HEK293 (cell line): Measurements from ENCODE around the gene PAFAH1B2.

Source experiments
- CTCF ChIA-PET: fragments of 350-600 bp; formaldehyde crosslinking; extraction: SDS; loops from one replicate; lab custom pipeline; 2021; ENCODE audit warnings: antibody characterized with exemption; lab: Yijun Ruan, JAX
- POLR2A ChIA-PET: fragments of 300-600 bp; formaldehyde crosslinking; extraction: SDS; loops from one replicate; lab custom pipeline; 2020; ENCODE audit warnings: antibody characterized with exemption, inconsistent platforms; lab: Yijun Ruan, JAX
- H3K27ac ChIP-seq: fragments of 200-500 bp; sonication (Bioruptor generic); 2 replicates; pipeline ENCODE4 v1.5.1; 2014; ENCODE audit warnings: low read depth, low read length, control low read depth, inconsistent platforms; ENCODE audit errors: extremely low read depth
- H3K36me3 ChIP-seq, 2 experiments: fragments of 200-500 bp in 1 of 2; sonication (Bioruptor generic) in 1 of 2; 1 replicate in 1 of 2; 2 replicates in 1 of 2; pipeline ENCODE4 v1.5.1; 2014 to 2017; ENCODE audit warnings: inconsistent platforms in 2 of 2, low read length in 2 of 2; ENCODE audit not compliant: control insufficient read depth in 2 of 2, insufficient read depth in 1 of 2
- H3K4me1 ChIP-seq: fragments of 200-500 bp; sonication (Bioruptor generic); 2 replicates; pipeline ENCODE4 v1.5.1; 2014; ENCODE audit warnings: mild to moderate bottlenecking, low read length, inconsistent platforms; ENCODE audit not compliant: control insufficient read depth, insufficient read depth
- H3K4me3 ChIP-seq: 2 replicates; pipeline ENCODE4 v1.5.1; 2011; ENCODE audit warnings: low read depth, mild to moderate bottlenecking, control low read depth, low read length, moderate library complexity
- H3K9me3 ChIP-seq: fragments of 200-500 bp; sonication (Bioruptor generic); 2 replicates; pipeline ENCODE4 v1.5.1; 2014; ENCODE audit warnings: low read depth, low read length, inconsistent platforms; ENCODE audit not compliant: control insufficient read depth, insufficient read depth
- BCL11B ChIP-seq: fragments of 450-650 bp; formaldehyde crosslinking; IDR thresholded peaks from 2 replicates; pipeline ENCODE4 v1.5.1; 2016; ENCODE audit warnings: low read depth, missing biosample characterization, missing genetic modification characterization
- GLIS2 ChIP-seq: fragments of 450-650 bp; formaldehyde crosslinking; IDR thresholded peaks from 2 replicates; pipeline ENCODE4 v1.5.1; 2016; ENCODE audit warnings: missing biosample characterization, missing genetic modification characterization
- INSM2 ChIP-seq: fragments of 450-650 bp; formaldehyde crosslinking; IDR thresholded peaks from 2 replicates; pipeline ENCODE4 v1.5.1; 2016; ENCODE audit warnings: missing biosample characterization, missing genetic modification characterization
- PRDM6 ChIP-seq: fragments of 450-650 bp; formaldehyde crosslinking; IDR thresholded peaks from 2 replicates; pipeline ENCODE4 v1.5.1; 2017; ENCODE audit warnings: missing biosample characterization, missing genetic modification characterization
- SP7 ChIP-seq: fragments of 450-650 bp; formaldehyde crosslinking; IDR thresholded peaks from 2 replicates; pipeline ENCODE4 v1.5.1; 2016; ENCODE audit warnings: missing biosample characterization, missing genetic modification characterization
- TRIM28 ChIP-seq: IDR thresholded peaks from 2 replicates; pipeline ENCODE4 v1.6.1; 2011; ENCODE audit warnings: low read length, control low read depth, borderline replicate concordance
- ZBTB48 ChIP-seq: fragments of 450-650 bp; formaldehyde crosslinking; IDR thresholded peaks from 2 replicates; pipeline ENCODE4 v1.5.1; 2016; ENCODE audit warnings: missing biosample characterization, missing genetic modification characterization
- ZNF10 ChIP-seq: fragments of 450-650 bp; formaldehyde crosslinking; IDR thresholded peaks from 2 replicates; pipeline ENCODE4 v1.5.1; 2017; ENCODE audit warnings: missing biosample characterization, missing genetic modification characterization
- ZNF121 ChIP-seq: fragments of 450-650 bp; formaldehyde crosslinking; IDR thresholded peaks from 2 replicates; pipeline ENCODE4 v1.5.1; 2016; ENCODE audit warnings: missing biosample characterization, missing genetic modification characterization
- ZNF138 ChIP-seq: fragments of 450-650 bp; formaldehyde crosslinking; IDR thresholded peaks from 2 replicates; pipeline ENCODE4 v1.5.1; 2016; ENCODE audit warnings: missing biosample characterization, missing genetic modification characterization, borderline replicate concordance
- ZNF223 ChIP-seq: fragments of 450-650 bp; formaldehyde crosslinking; IDR thresholded peaks from 2 replicates; pipeline ENCODE4 v1.5.1; 2016; ENCODE audit warnings: missing biosample characterization, missing genetic modification characterization
- ZNF335 ChIP-seq: fragments of 450-650 bp; formaldehyde crosslinking; conservative IDR thresholded peaks from 2 replicates; pipeline ENCODE4 v1.5.1; 2016; ENCODE audit warnings: missing biosample characterization, missing genetic modification characterization
- ZNF488 ChIP-seq: fragments of 450-650 bp; formaldehyde crosslinking; IDR thresholded peaks from 2 replicates; pipeline ENCODE4 v1.5.1; 2016; ENCODE audit warnings: missing biosample characterization, missing genetic modification characterization
- ZNF501 ChIP-seq: fragments of 450-650 bp; formaldehyde crosslinking; IDR thresholded peaks from 2 replicates; pipeline ENCODE4 v1.5.1; 2016; ENCODE audit warnings: missing biosample characterization, missing genetic modification characterization
- ZNF510 ChIP-seq: fragments of 450-650 bp; formaldehyde crosslinking; IDR thresholded peaks from 2 replicates; pipeline ENCODE4 v1.5.1; 2018; ENCODE audit warnings: mild to moderate bottlenecking, missing genetic modification characterization, missing biosample characterization; ENCODE audit not compliant: insufficient replicate concordance
- ZNF549 ChIP-seq: fragments of 450-650 bp; IDR thresholded peaks from 2 replicates; pipeline ENCODE4 v1.5.1; 2018; ENCODE audit warnings: missing biosample characterization, missing genetic modification characterization, mild to moderate bottlenecking, inconsistent platforms, moderate library complexity
- ZNF658 ChIP-seq: fragments of 450-650 bp; formaldehyde crosslinking; IDR thresholded peaks from 2 replicates; pipeline ENCODE4; 2016; ENCODE audit warnings: missing biosample characterization, missing genetic modification characterization
- ZNF747 ChIP-seq: fragments of 450-650 bp; formaldehyde crosslinking; IDR thresholded peaks from 2 replicates; pipeline ENCODE4 v1.5.1; 2016; ENCODE audit warnings: missing biosample characterization, missing genetic modification characterization
- ZNF76 ChIP-seq: fragments of 450-650 bp; formaldehyde crosslinking; IDR thresholded peaks from 2 replicates; pipeline ENCODE4; 2016; ENCODE audit warnings: low read depth, missing biosample characterization, missing genetic modification characterization, borderline replicate concordance

The PAFAH1B2 gene

GRCh38 chr11:117152066-117152465 is 8.0 kb downstream of the PAFAH1B2 start:
- POLR2A ChIA-PET = interaction anchor here (0.6 kb wide), 1 partner anchor 46 kb away, joined by 9 read pairs; no protein-coding TSS in a partner anchor
- H3K36me3 ChIP-seq = peaks cover 20 to 74% of the 10 kb centered on the region in 2 experiments; a peak in 2 of 3 replicates

GRCh38 chr11:117154468-117154867 is 10.4 kb downstream of the PAFAH1B2 start:
- CTCF ChIA-PET = no interaction called here
- Histone ChIP-seq H3K36me3 (peaks cover 23 to 68% of the 10 kb centered on the region in 2 experiments; a peak in 2 of 3 replicates), H3K4me3 (no peak overlapping the region), H3K4me1 (no peaks in the 10 kb centered on the region), H3K27ac (no peak overlapping the region), H3K9me3 (no peaks in the 10 kb centered on the region)
- POLR2A ChIA-PET = no interaction called here
- no peak for TF ChIP-seq ZNF335 (tag by site-specific recombination)
- peak; percentile 71; the same call in 1 of the 2 replicates for TF ChIP-seq ZNF121

More at GRCh38 chr11:117152066-117152465, 8.0 kb downstream of the PAFAH1B2 start:
- CTCF ChIA-PET = no interaction called here
- no peak overlapping the region for H3K4me3 ChIP-seq
- H3K27ac ChIP-seq = no peak overlapping the region
- no peaks in the 10 kb centered on the region for H3K4me1 ChIP-seq
- TF ChIP-seq TRIM28 (no peak), ZNF658 (no peak), SP7 (tag by site-specific recombination) (0 out of 2 replicates have a peak, but pooled peaks have one; percentile 23), PRDM6 (peak; percentile 38; the same call in 1 of the 2 replicates)
- TF ChIP-seq, all 188 proteins: peak for 2
- no peaks in the 10 kb centered on the region for H3K9me3 ChIP-seq

- Histone ChIP-seq H3K36me3 (peaks cover 28 to 82% of the 10 kb centered on the region in 2 experiments; a peak in 2 of 3 replicates), H3K4me1 (no peaks in the 10 kb centered on the region), H3K9me3 (no peaks in the 10 kb centered on the region), H3K27ac (no peak overlapping the region), H3K4me3 (no peak overlapping the region)
- ChIA-PET CTCF (interaction anchor here (0.6 to 1.2 kb wide), 5 partner anchors 23 to 1248 kb away, joined by 3 to 4 read pairs (median 3); no protein-coding TSS in a partner anchor), POLR2A (interaction anchor here (1.3 kb wide), 1 partner anchor 21 kb away, joined by 3 read pairs; the partner anchor contains the start of gene SIDT2)
- TF ChIP-seq ZNF76 (tag by site-specific recombination) (no peak), INSM2 (tag by site-specific recombination) (no peak), ZNF510 (tag by site-specific recombination) (no peak), ZNF121 (0 out of 2 replicates have a peak, but pooled peaks have one; percentile 52), BCL11B (tag by site-specific recombination) (no peak)
Measured at GRCh38 chr11:117157507-117157906, 13.4 kb downstream of the PAFAH1B2 start.

GRCh38 chr11:117159892-117160291 is 15.8 kb downstream of the PAFAH1B2 start:
- no peak for TF ChIP-seq ZNF223 (tag by site-specific recombination)
- TF ChIP-seq ZNF10 (tag by site-specific recombination) = no peak
- no peak for TF ChIP-seq ZBTB48 (tag by site-specific recombination)
- TF ChIP-seq ZNF549 (tag by site-specific recombination) = no peak
- TF ChIP-seq ZNF747 (tag by site-specific recombination) = no peak
- no peak for TF ChIP-seq ZNF501
- no peak for TF ChIP-seq GLIS2 (tag by site-specific recombination)
- TF ChIP-seq ZNF488 (tag by site-specific recombination) = no peak
- no peak for TF ChIP-seq ZNF138
- TF ChIP-seq ZNF335 (tag by site-specific recombination) = no peak
- TF ChIP-seq, all 188 proteins: peak for 0
- peaks cover 29 to 82% of the 10 kb centered on the region in 2 experiments for H3K36me3 ChIP-seq
- CTCF ChIA-PET = interaction anchor here (0.5 to 1.8 kb wide), 2 partner anchors 12 to 45 kb away, joined by 3 to 5 read pairs; no protein-coding TSS in a partner anchor

More at GRCh38 chr11:117159892-117160291, 15.8 kb downstream of the PAFAH1B2 start:
- POLR2A ChIA-PET = interaction anchor here (2.1 kb wide), 1 partner anchor 19 kb away, joined by 8 read pairs; the partner anchor contains the start of gene SIDT2
- H3K9me3 ChIP-seq = no peaks in the 10 kb centered on the region
- no peak overlapping the region for H3K4me3 ChIP-seq
- no peaks in the 10 kb centered on the region for H3K4me1 ChIP-seq
- H3K27ac ChIP-seq = no peak overlapping the region
